HG03095 (cell line): ENCODE measurements around the gene MEA1.
A peak's percentile ranks its signal among the peaks of the same experiment; 100 is the strongest.

Experiments used
- ATAC-seq: cut with Tn5 transposase; IDR thresholded peaks from one replicate; pipeline ENCODE4 v1.9.1; 2021; ENCODE audit warnings: moderate library complexity; ENCODE audit not compliant: unreplicated experiment

Gene MEA1

DNA sequence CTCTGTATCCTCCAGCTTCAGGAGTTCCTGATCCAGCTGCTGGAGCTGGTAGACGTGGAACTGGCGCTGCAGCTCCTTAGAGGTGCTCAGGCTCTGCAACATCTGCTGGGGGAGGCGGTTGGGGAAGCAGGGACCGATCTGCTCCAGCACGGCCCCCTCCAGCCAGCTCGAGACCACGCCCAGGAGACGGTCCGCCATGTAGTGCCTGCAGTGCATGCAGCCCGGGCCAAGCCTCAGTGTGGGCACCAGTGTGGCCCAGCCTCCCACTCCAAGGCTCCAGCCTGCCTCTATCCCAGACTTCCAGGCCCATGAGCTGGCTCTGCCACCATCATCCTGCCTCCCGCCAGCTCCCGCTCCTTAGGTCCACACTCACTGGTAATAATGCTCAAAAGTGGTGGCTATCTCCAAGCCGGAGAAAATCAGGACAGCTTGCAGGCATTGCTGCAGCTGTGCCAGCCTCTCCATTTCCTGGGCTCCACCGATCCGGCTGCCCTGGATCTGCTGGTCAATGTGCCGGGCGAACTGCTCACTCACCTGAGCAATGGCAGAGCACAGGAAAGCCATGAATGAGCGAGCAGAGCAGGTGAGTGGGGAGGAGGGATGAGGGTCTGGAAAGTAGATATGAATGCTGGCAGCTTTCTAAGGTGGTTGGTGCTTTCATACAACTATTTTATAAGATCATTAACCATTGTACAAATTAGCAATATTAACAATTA, 27.0 kb upstream of the MEA1 start:
- no peak for ATAC-seq

DNA sequence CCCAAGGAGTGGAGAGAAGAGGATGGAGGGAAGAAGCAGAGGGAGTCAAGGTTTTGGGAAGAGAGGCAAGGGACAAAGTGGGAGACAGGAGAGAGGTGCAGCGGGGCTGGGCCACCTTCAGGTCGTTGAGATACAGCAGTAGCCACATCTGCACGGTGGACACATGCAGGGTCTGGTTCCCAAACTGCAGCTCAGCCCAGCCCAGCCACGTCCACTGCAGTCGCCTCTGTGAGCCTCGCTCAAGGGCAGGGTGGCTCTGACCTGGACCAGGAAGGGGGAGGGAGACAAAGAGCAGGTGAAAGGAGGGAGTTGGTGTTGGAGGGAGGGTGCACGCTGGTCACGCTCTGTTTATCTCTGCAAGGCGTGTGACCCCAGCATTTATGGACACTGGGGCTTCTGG, 25.0 kb upstream of the MEA1 start:
- no peak for ATAC-seq

DNA sequence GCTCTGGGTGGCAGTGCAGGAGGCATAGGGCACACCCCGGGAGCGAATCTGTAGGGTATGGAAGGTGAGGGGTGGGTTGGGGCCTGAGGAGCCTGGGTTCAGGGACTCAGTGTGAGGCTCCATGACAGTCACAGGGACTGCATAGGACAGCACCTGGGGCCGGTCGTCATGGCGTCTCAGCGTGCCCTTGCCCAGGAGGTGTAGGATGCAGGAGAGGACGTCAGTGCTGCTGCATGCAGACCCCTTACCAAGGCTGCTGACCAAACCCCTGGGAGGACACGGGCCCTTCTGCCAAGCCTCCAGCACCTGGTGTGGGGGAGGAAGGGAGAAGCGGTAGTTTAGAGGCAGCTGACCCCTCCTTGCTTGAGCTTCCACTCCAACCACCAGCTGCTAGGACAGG, 24.0 kb upstream of the MEA1 start:
- no peak for ATAC-seq

GRCh38 chr6:43037197-43037596, 23.5 kb upstream of the MEA1 start:
- no peak for ATAC-seq

- no peak for ATAC-seq
These were observed 23.0 kb upstream of the MEA1 start for GRCh38 chr6:43036712-43037111.

- no peak for ATAC-seq
These were observed 21.9 kb upstream of the MEA1 start for GRCh38 chr6:43035495-43036194.

- ATAC-seq = no peak
These were observed 20.4 kb upstream of the MEA1 start for GRCh38 chr6:43034190-43034525.

DNA sequence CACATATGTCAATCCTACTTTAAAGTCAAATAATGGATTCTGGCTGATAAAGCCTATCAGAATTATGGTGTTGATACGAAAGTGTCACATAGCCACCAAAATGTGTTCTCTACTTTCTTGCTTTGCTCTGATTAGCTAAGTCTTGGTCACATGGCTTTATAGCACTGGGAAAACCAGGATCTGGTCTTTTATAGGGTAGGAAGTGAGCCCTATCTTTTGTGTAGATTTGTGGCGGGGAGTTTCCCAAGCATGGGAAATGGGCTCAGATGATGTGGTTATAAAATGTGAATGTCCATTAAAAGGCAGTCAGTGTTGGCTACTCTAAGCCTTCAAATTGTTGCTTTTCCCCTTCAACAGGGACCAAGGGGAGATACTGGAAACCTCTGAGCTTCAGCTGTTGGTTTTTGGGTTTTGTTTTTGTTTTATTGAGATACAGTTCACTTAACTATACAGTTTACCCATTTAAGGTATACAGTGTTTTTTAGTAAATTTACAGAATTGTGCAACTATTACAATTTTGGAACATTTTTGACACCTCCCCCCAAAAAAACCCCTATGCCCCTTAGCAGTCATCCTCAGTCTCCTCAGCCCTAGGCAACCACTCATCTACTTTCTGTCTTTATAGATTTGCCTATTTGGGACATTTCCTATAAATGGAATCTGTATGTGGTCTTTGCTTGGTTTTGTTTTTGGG, 19.9 kb upstream of the MEA1 start:
- ATAC-seq = no peak

DNA sequence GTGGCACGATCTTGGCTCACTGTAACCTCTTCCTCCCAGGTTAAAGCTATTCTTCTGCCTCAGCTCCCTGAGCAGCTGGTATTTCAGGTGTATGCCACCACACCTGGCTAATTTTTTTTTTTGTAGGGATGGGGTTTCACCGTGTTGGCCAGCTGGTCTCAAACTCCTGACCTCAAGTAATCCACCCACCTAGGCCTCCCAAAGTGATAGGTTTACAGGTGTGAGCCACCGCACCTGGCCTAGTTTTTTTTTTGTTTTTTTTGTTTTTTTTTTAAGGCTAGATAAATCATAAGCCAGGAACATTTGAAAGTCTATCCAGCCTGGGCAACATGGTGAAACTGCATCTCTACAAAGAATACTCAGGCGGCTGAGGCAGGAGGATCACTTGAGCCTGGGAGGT, 18.6 kb upstream of the MEA1 start:
- ATAC-seq = no peak

DNA sequence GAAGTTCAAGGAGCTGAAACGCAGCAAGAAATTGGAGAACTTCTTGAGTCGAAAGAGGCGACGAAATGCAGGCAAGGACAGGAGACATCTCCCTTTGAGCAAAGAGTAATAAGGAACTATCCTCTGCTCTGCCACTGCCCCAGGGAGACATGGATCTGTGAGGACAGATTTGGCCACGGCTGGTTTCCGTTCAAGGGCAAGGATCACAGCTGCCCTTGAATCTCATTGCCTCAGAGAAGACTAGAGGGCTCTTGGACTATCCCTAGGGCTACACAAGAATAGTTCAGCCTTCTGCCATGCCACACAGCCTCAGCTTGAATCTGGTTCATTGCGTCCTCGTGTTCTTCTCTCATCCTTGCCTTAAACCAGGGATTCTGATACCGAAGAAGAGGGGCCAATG, 15.4 kb upstream of the MEA1 start:
- no peak for ATAC-seq

DNA sequence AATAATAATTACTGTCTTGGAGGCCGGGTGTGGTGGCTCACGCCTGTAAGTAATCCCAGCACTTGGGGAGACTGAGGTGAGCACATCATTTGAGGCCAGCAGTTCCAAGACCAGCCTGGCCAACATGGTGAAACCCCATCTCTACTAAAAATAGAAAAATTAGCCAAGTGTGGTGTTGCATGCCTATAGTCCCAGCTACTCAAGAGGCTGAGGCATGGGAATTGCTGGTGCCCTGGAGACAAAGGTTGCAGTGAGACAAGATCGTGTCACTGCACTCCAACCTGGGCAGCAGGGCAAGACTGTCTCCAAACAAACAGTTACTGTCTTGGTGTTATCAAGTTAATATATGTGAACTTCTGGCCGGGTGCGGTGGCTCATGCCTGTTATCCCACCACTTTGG, 12.6 kb upstream of the MEA1 start:
- ATAC-seq = no peak

DNA sequence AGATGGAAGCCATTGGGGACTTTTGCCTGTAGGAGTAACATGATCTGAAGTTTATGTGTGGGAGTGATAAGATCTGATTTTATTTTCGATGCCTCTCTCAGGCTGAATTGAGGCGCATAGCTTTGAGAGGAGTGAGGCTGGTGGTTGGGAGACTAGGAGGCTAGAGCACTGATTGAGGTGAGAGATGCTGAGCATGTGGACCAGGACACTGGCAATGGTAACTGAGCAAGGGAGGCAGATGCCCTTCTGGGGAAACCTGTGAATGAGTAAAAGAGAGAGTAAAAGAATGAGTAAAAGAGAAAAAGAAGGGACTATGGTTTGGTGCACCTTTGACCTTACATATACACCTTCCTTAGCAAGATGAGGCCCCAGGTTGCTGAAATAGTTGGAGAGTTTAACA, 10.7 kb upstream of the MEA1 start:
- ATAC-seq = no peak

GRCh38 chr6:43021270-43022047, 7.7 kb upstream of the MEA1 start, which contains the start of gene RRP36:
RRP36 (plus strand) TSS chr6:43021623; CDS start chr6:43021655, 32 bp downstream.
- ATAC-seq = peak; percentile 61

- ATAC-seq = no peak
These were observed 7.1 kb upstream of the MEA1 start for GRCh38 chr6:43020847-43021246.

DNA sequence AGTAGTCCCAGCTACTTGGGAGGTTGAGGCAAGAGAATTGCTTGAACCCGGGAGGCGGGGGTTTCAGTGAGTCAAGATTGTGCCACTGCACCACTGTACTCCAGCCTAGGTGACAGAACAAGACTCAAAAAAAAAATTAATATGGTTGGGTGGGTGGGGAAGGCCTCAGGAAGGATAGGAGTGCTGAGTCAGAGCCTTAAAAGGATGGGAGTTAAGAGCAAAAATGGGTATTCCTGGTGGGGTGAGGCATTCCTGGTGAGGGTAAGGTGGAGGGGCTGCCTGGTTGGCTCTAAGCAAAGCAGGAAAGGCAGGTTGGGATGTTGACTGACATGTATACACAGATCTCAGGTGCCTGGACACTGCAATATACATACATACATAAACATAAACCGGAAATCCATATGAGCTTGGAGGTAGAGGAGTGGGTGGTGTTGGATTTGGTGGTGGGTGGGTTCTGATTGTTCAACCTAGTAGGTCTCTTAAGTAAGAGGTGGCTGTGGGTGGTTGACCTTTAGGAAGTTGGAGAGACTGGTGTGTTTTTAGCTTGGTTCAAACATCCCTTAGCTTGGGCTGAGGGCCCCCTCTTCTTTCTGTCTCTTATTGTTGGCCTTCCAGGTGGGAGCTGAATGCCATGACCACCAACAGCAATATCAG, 6.4 kb upstream of the MEA1 start:
- ATAC-seq = no peak

DNA sequence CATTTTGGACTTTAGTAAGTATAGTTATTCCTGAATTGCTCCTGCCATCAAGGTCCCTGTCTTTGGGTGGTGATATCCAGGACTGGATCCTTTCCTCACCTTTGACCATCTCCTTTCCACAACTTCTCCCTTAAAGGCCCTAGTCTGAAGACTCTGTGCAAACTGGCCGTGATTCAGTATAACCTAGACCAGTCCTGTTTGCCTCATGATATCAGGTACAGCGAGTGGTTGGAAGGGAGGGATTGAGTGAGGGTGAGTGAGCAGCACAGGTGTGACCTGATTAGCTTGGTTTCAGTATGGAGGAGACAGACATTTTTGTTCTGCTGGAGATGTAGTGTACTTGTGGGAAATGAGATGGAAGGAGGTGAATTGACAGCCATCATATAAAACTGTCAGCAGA, 5.4 kb upstream of the MEA1 start:
- ATAC-seq = no peak

GRCh38 chr6:43016943-43017334, 3.2 kb upstream of the MEA1 start:
- ATAC-seq = no peak

GRCh38 chr6:43016176-43016942, 2.6 kb upstream of the MEA1 start:
- no peak for ATAC-seq

GRCh38 chr6:43014434-43014909, 726 bp upstream of the MEA1 start:
- no peak for ATAC-seq
